HG03103 (cell line): ENCODE results near the gene CAMK2B.

Experiments
- ATAC-seq: cut with Tn5 transposase; IDR thresholded peaks from one replicate; pipeline ENCODE4 v1.9.1; 2021; ENCODE audit warnings: low read depth; ENCODE audit not compliant: unreplicated experiment

CAMK2B gene

GRCh38 chr7:44220358-44221112, 104.9 kb downstream of the CAMK2B start:
- no peak for ATAC-seq

- ATAC-seq = no peak
Observed at GRCh38 chr7:44220046-44220357, 105.4 kb downstream of the CAMK2B start.

- ATAC-seq = no peak
Observed at GRCh38 chr7:44219371-44220045, 105.9 kb downstream of the CAMK2B start.

GRCh38 chr7:44218418-44219201, 106.8 kb downstream of the CAMK2B start:
- no peak for ATAC-seq

DNA sequence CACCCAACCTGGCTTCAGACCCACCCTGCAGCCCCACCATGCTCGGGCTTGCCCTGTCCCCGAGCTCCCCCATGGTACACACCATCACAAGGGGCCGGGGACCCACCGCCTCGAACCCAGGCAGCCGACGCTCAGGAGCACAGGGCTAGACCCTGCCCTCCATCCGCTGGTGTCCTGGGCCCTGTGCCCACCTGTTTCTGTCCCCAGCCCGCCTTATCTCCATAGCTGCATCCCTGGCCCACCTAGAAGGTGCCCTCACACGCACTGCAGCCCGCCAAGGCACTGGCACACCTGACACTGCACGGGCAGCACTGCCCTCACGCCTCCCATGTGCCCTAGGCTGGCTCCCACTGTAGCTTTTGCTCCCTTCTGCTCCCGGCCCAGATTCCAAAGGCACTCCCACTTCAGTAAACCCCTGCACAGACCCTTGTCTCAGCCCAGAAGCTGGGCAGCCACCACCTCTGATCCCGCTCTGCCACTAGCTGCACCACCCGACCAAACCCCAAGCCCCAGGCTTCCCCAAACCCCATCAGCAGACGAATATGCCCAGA, 107.5 kb downstream of the CAMK2B start:
- no peak for ATAC-seq

- no peak for ATAC-seq
Observed at GRCh38 chr7:44217223-44217714, 108.1 kb downstream of the CAMK2B start.

DNA sequence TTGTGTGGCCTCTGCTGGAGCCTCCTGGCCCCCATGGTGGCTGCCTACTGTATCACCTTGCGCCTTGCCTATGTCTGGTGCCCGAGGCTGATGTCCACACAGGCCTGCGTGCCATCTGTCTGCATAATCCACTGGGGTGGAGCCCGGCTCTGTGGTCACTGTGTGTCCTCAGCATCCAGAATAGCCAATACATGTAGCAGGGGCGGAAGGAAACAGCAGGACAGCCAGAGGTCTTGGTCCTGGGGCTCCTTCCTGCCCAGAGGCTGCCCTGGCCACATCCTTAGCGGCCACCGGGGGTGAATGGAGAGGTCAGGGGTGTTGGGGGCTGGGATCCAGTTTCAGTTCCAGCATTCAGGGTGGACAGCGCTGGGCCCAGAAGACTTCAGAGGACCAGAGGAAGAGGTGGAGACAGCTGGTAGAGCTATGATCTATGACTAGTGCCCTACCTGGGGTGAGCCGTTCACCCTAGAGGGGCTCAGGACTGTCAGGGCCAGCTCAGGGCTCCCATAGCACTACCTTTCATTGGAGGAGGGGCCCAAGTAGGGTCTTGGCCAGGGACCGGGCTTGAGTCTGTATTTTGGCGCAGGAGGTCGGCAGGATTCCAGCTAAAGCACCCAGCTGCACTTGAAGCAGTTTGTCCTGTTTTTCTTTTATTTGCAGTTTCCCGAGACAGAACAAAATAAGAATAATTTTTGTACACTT, 108.7 kb downstream of the CAMK2B start:
- ATAC-seq = no peak

- ATAC-seq = no peak
Observed at GRCh38 chr7:44216019-44216418, 109.4 kb downstream of the CAMK2B start.

- ATAC-seq = no peak
Observed at GRCh38 chr7:44215531-44215930, 109.9 kb downstream of the CAMK2B start.

GRCh38 chr7:44213877-44214388, 111.5 kb downstream of the CAMK2B start:
- ATAC-seq = no peak

DNA sequence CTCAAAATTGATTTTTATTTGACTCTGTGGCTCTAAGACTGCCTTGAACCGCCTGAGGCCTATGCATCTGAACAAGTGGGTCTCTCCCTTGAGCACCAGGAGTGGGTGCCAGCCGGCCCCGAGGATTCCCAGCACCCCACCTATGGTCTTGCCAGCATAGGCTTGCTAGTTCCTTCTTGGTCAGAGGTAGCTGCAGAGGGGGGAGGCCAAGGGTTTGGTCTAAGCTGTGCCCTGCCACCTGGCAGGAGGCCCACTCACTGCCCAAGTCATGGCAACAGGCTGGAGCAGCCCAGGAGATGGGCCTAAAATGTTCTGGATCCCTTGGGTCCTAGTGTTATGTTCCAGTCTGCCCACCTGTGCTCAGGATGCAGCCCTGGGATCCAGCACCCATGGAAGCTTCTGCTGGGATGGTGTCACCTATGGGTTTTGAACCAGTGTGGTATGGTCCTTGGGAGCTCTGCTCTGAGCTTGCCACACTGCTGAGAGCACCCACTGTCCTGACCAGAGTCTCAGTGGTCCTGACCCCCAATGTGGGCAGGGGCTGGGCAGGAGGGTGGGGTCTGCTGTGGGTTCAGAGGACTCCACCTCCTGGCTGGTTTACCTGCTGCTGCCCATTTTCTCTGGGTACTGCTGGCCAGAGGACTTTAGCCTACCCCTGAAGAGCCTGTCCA, 112.1 kb downstream of the CAMK2B start:
- no peak for ATAC-seq

DNA sequence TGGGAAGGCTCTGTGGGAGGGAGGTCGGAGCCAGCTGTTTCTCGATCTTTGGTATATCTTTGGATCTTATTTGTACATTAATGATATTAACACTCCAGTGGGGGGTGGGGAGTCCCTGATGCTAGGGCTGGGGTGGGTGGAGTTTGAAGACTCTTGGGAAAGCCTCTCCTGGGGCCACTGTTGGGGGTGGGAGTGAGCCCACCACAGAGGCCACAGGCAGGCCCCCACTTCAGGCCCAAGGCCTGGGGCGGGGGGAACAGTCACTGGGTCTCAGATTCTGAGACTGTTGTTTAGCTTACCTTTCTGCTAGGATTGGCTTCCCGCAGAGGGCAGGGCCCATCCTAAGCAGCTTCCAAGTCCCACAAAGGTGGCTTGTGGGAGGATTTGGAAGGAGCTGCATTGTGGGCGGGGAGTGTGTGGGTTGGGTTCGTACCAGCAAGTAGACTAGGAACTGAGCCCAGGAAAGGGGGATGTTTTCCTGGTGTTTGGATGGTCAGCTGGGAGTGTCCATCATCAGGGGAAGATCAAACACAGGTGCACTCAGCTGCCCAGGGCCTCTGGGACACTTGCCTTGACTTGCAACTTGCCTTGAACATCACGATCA, 112.7 kb downstream of the CAMK2B start:
- no peak for ATAC-seq

DNA sequence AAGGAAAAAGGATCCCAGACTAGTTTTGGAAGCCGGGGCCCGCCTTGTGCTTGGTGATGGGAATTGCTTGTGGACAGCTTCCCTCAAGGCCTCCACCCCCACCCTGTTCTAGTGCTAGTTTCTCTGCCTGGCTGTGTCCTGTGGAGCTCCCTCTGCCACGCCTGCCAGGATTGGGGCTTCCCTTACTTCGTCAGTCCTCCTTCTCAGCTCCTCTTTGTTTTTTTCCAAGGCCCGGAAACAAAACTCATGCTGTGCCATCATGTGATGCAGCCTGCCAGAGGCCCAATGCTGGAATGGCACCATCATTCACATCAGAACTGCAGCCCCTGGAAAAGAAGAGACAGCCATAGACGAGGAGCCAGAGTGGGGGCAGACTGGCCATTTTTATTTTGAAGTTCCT, 113.4 kb downstream of the CAMK2B start:
- no peak for ATAC-seq

DNA sequence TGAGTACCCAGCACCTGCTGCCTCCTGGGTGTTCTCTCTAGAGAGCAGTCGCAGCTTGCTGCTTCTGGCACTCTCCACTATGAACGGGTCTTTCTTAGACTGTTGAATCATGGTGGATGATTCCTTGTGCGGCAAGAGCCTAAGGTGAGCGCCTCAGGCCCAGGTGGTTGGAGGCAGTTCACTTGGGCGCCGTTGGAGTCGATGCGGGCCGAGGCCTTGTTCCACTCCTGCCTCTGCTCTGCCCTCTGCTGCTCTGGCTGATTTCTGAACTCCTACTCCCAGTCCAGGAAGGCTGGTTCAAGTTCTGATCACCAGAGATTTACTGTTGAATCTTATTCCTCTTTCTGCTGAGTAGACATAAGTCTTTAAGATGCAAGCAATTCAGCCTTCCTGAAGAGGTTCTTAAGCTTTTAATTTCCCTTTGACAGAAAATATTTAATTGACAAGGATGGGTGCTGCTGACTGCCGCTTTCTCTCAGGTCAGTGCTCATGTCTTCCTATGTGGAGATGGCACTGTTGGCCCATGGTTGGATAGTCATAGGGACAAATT, 114.2 kb downstream of the CAMK2B start:
- no peak for ATAC-seq

DNA sequence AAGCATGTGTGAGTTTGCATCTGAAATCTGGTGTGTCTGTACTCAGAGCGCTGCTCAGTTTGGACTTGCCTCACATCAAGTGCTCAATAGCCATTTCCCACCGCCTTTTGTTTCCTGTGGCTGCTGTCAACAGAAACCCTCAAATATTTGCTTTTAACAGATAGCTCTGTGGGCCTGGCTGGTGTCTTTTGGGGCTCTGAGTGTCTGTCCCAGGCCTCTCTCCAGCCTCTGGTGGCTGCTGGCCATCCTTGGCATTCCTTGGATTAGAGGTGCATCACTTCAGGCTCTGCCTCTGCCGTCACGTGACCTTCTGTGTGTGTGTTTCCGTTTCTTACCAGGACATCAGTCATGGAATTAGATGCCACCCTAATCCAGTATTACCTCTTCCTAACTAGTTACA, 115.3 kb downstream of the CAMK2B start:
- no peak for ATAC-seq

DNA sequence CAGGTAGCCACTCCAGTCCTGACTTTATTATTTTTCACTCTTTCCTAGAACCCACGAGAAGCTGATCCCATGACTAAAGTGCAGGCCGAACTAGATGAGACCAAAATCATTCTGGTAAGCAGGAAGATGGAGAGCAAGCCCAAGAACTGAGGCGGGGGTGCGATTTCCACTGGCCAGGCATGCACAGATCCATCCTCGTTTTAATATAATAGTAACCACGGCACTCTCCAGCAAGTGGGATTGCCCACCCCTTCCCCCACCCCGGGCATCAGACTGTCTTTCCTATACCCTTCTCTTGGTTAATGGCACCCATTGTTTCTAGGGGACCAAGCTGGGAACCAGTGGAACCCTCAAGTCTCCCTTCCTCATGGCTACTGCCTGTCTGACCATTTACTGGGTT, 117.3 kb downstream of the CAMK2B start:
- ATAC-seq = no peak

DNA sequence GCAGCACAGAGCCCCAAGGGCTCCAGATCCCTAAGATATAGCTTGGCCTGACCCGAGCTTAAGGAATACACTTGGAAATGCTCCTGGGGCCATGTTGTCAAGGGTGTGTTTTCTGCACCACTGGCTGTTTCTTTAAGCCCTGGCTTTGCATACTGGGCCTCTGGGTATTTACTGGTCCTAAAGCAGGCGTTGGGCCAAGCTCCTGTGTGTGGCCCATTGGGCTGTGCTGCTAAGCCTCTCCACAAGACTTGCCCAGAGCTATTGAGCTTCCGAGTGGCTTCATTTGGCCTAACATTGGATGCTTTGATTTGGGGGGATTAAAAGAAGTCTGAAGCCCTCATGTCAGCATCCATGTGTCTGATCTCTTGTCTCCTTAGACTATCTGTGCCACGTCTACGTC, 119.4 kb downstream of the CAMK2B start:
- ATAC-seq = no peak

- no peak for ATAC-seq
Observed at GRCh38 chr7:44201813-44202212, 123.6 kb downstream of the CAMK2B start.
